Naive thymus-derived CD8-positive, alpha-beta T cell (primary cell): ENCODE results near the gene CD300E. TPM values are rescaled to one million over a fixed set of nuclear protein-coding genes. Genes with fewer than 3 reads are reported as not detected.
"Not testable (repeated sequence)": the region's sequence is repeated elsewhere in the genome, so short reads cannot be mapped to it uniquely, and the experiment has no call there.

Source experiments
- ATAC-seq, 2 donors: fragments of 150-1000 bp; cut with Tn5 transposase in 1 of 2; sonication (Bioruptor Pico), chemical (Tn5 transposase) in 1 of 2; 1 replicate in 1 of 2; 2 replicates in 1 of 2; pipeline ENCODE4 v1.10.0; 2021; ENCODE audit warnings: mild to moderate bottlenecking in 2 of 2, moderate library complexity in 2 of 2
- POLR2A ChIA-PET: fragments of 350-600 bp; sonication (Branson Sonifier 250); formaldehyde crosslinking; loops from one replicate; lab custom pipeline; 2021; ENCODE audit warnings: antibody characterized with exemption; lab: Charles Lee
- DNase-seq, 10 donors: peaks; one replicate each; pipeline versions ENCODE4 v3.0.0 to v3.0.0-alpha.2; 2020 to 2022
- H3K27ac Mint-ChIP-seq, 10 donors: one replicate each; pipeline ENCODE4 v1.8.0; 2020 to 2022; ENCODE audit warnings: mild to moderate bottlenecking in 10 of 10, mixed read lengths in 10 of 10, moderate library complexity in 4 of 10, inconsistent platforms in 1 of 10
- H3K27me3 Mint-ChIP-seq, 5 donors: one replicate each; pipeline ENCODE4 v1.8.0; 2021 to 2022; ENCODE audit warnings: mixed read lengths in 5 of 5
- H3K36me3 Mint-ChIP-seq, 3 donors: one replicate each; pipeline ENCODE4 v1.8.0; 2020 to 2022; ENCODE audit warnings: mixed read lengths in 3 of 3, mild to moderate bottlenecking in 2 of 3, inconsistent platforms in 1 of 3
- H3K4me1 Mint-ChIP-seq, 4 donors: one replicate each; pipeline ENCODE4 v1.8.0; 2021 to 2022; ENCODE audit warnings: mixed read lengths in 4 of 4
- H3K4me3 Mint-ChIP-seq, 10 donors: one replicate each; pipeline ENCODE4 v1.8.0; 2020 to 2022; ENCODE audit warnings: mild to moderate bottlenecking in 10 of 10, mixed read lengths in 10 of 10, moderate library complexity in 6 of 10, inconsistent platforms in 1 of 10
- H3K9me3 Mint-ChIP-seq, 9 donors: one replicate each; pipeline ENCODE4 v1.8.0; 2020 to 2022; ENCODE audit warnings: mixed read lengths in 9 of 9, mild to moderate bottlenecking in 3 of 9, inconsistent platforms in 1 of 9, moderate library complexity in 1 of 9
- polyA plus RNA-seq, 3 donors: library from polyadenylated mRNA; unstranded; fragments of 300-500 nt; fragmentation: Illumina TruSeq; gene quantifications; one replicate each; pipeline ENCODE4 v1.2.3, GENCODE V29; 2021
- total RNA-seq, 8 experiments: library from RNA in 2 of 8; stranded (reverse) in 2 of 8; gene quantifications; one replicate each; pipeline ENCODE4 v1.2.3 and lab custom pipeline; 2021 to 2026

The CD300E gene
- total and polyA plus RNA-seq, 5 experiments from 2014 or later: 0.06 TPM; not detected in 4

- Mint-ChIP-seq H3K27ac (peak overlapping the region in 1 of 10 donors; percentile 14), H3K4me3 (no peak overlapping the region), H3K36me3 (no peaks in the 10 kb centered on the region), H3K4me1 (peaks cover 0 to 42% (median 2%) of the 10 kb centered on the region in 4 donors), H3K9me3 (no peaks in the 10 kb centered on the region), H3K27me3 (peaks cover 18 to 42% (median 37%) of the 10 kb centered on the region in 5 donors)
- ATAC-seq (no peak), DNase-seq (no peak)
- POLR2A ChIA-PET: no interaction called here
These were observed 21.5 kb upstream of the CD300E start for GRCh38 chr17:74645010-74645409.

DNA sequence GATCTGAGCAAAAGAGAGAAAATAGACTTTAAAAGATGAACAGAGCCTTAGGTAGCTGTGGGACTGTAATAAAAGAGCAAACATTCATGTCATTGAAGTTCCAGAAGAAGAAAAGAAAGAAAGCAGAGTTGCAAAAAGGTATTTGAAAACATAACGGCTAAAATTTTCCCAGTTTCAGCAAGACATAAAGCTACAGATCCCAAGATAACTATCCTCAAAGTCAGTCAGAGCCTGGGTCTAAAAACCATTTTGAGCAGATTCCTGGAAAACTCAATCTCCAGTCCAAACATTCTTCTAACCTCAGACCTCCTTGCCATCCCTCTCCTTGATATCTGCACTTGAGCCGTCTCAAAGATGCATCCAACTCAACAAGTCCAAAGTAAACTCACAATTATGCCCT is 20.9 kb upstream of the CD300E start:
- Mint-ChIP-seq H3K4me3 (no peak overlapping the region), H3K4me1 (peaks cover 2 to 48% (median 8%) of the 10 kb centered on the region in 4 donors), H3K9me3 (no peaks in the 10 kb centered on the region), H3K36me3 (no peaks in the 10 kb centered on the region), H3K27ac (peak overlapping the region in 1 of 10 donors; percentile 14), H3K27me3 (peaks cover 15 to 42% (median 37%) of the 10 kb centered on the region in 5 donors)
- POLR2A ChIA-PET: no interaction called here
- DNase-seq (no peak), ATAC-seq (no peak)

GRCh38 chr17:74643826-74644225 is 20.3 kb upstream of the CD300E start:
- POLR2A ChIA-PET: no interaction called here
- Mint-ChIP-seq H3K36me3 (no peaks in the 10 kb centered on the region), H3K27me3 (peaks cover 13 to 42% (median 35%) of the 10 kb centered on the region in 5 donors), H3K4me3 (no peak overlapping the region), H3K27ac (no peak overlapping the region), H3K4me1 (peaks cover 2 to 54% (median 11%) of the 10 kb centered on the region in 4 donors), H3K9me3 (no peaks in the 10 kb centered on the region)
- DNase-seq: no peak
- ATAC-seq: no peak

DNA sequence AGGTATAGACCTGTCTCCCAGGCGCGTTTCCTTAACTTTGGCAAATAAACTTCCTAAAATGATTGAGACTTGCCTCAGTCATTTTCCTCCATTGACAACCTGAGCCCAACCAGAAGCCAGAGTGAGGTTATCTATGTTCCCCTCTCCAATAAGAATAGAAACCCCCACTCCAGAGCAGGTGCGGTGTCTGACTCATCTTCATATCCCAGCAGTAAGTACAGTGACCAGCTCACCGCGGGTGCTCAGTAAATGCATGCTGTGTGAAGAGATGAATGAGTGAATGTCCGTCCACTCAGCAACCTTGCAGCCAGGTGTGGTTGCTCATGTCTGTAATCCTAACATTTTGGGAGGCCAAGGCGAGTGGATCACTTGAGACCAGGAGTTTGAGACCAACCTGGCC is 19.5 kb upstream of the CD300E start:
- no peak for ATAC-seq
- peak overlapping the region in 1 of 10 donors; percentile 30 for H3K27ac Mint-ChIP-seq

DNA sequence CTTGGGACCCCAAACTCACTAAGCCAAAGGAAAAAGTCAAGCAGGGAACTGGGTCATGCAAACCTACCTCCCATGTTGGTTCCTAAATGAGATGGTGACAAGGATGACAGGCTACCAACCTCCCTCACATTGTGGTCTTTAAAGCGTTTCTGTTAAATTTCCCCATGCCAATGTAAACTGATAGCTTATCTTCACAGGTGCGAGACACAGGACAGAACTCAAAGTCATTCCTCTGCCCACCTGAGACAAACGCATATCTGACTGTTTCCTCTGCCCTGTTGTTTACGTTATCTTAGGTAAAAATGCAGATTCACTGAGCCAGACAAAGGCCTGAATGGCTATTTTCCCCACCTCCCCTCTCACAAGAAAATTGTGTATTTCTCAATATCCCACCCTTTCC is 19.0 kb upstream of the CD300E start:
- DNase-seq: no peak
- peaks cover 2 to 65% (median 11%) of the 10 kb centered on the region in 4 donors for H3K4me1 Mint-ChIP-seq
- H3K9me3 Mint-ChIP-seq: no peaks in the 10 kb centered on the region
- ATAC-seq: no peak
- POLR2A ChIA-PET: no interaction called here
- H3K27me3 Mint-ChIP-seq: peaks cover 11 to 42% (median 33%) of the 10 kb centered on the region in 5 donors
- H3K4me3 Mint-ChIP-seq: no peak overlapping the region
- H3K27ac Mint-ChIP-seq: peak overlapping the region in 1 of 10 donors; percentile 58
- no peaks in the 10 kb centered on the region for H3K36me3 Mint-ChIP-seq

More for the DNA sequence above, 19.5 kb upstream of the CD300E start:
- Mint-ChIP-seq H3K9me3 (no peaks in the 10 kb centered on the region), H3K4me1 (peaks cover 2 to 61% (median 11%) of the 10 kb centered on the region in 4 donors), H3K4me3 (no peak overlapping the region), H3K27me3 (peaks cover 11 to 42% (median 33%) of the 10 kb centered on the region in 5 donors), H3K36me3 (no peaks in the 10 kb centered on the region)
- POLR2A ChIA-PET: no interaction called here
- no peak for DNase-seq

DNA sequence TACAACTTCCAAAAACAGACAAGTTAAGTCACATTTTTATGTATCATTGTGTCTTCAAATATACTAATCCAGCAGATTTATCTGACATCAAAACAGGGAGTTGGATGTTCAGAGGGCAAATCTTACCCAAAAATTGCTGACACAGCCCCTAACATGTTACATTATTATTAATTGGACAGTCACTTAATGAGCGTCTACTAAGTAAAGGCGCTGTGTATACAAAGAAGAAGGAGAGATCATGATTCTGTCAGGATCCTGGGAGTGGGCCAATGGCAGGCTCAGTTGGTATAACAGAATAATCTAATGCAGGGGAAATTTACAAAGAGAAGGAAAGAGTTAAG is 18.4 kb upstream of the CD300E start:
- Mint-ChIP-seq H3K27me3 (peaks cover 11 to 42% (median 28%) of the 10 kb centered on the region in 5 donors), H3K4me3 (peak overlapping the region in 1 of 10 donors; percentile 66), H3K27ac (peak overlapping the region in 1 of 10 donors; percentile 58), H3K9me3 (no peaks in the 10 kb centered on the region), H3K4me1 (peaks cover 2 to 69% (median 11%) of the 10 kb centered on the region in 4 donors), H3K36me3 (no peaks in the 10 kb centered on the region)
- ATAC-seq (no peak), DNase-seq (no peak)
- POLR2A ChIA-PET: no interaction called here

DNA sequence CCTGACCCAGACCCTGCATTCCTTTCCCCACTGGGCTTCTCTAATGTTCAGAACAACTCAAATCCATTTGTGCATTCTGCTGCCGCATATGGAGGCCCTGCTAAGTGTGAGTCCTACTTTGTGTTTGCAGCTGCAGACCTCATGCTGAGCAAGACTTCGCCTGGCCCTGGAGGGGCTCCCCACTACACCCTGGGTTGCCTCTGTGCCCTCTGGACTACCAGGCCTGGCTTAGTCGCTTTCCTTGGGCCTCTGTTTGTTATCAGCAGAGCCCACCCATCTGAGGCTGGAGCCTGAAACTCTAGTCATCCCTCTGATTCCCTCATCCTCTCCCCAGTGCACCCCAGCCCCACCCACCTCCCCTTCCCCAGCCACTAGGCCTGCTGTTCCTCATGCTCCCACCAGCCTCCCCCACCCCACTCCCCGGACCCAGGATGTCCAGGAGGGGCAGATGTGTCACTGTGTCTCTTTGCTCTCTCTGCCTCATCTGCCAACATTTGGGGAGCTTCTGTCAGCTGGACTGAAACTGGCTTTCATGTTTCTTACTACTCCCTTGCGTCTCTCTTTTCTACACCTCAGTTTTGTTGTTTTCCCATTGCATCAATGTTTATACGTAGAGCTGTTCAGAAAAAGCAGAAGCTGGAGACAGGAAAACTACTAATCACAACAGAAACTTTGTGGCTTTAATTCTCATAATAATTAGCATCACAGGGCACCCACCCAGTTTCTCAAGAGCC is 17.9 kb upstream of the CD300E start:
- peak overlapping the region in 1 of 10 donors; percentile 58 for H3K27ac Mint-ChIP-seq
- peaks cover 11 to 43% (median 30%) of the 10 kb centered on the region in 5 donors for H3K27me3 Mint-ChIP-seq
- ATAC-seq (no peak), DNase-seq (no peak)
- H3K4me1 Mint-ChIP-seq: peaks cover 2 to 69% (median 11%) of the 10 kb centered on the region in 4 donors
- no peaks in the 10 kb centered on the region for H3K9me3 Mint-ChIP-seq
- H3K4me3 Mint-ChIP-seq: peak overlapping the region in 2 of 10 donors; percentile 53 to 66
- POLR2A ChIA-PET: no interaction called here
- no peaks in the 10 kb centered on the region for H3K36me3 Mint-ChIP-seq

DNA sequence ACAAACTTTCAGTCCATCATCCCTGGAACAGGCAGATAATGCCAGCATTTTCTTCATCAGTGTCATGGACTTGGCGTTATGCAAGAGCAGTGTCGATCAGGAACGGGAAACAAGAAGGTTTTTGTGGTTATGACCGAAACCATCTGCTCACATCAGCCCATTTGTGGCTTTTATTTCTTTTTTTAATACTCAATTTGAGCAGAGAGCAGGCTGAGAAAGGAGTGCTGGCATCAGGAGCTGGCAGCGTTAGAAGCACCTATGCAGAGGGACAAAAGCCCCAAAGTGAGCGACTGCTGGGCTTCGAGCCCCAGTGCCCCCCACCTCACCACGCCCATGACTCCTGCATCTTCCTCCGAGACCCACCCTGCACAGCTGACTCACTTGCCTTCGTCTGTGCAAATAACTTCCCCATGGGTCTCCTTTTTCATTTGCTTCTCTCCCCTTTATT is 16.2 kb upstream of the CD300E start:
- H3K9me3 Mint-ChIP-seq: no peaks in the 10 kb centered on the region
- DNase-seq (no peak), ATAC-seq (no peak)
- H3K4me1 Mint-ChIP-seq: peaks cover 2 to 70% (median 11%) of the 10 kb centered on the region in 4 donors
- H3K27me3 Mint-ChIP-seq: peaks cover 9 to 37% (median 31%) of the 10 kb centered on the region in 5 donors
- H3K36me3 Mint-ChIP-seq: no peaks in the 10 kb centered on the region
- H3K4me3 Mint-ChIP-seq: peak overlapping the region in 1 of 10 donors; percentile 30
- POLR2A ChIA-PET: no interaction called here
- H3K27ac Mint-ChIP-seq: peak overlapping the region in 1 of 10 donors; percentile 27

GRCh38 chr17:74637926-74638325 is 14.4 kb upstream of the CD300E start:
- Mint-ChIP-seq H3K27me3 (peaks cover 5 to 31% (median 25%) of the 10 kb centered on the region in 5 donors), H3K4me1 (peaks cover 2 to 68% (median 11%) of the 10 kb centered on the region in 4 donors), H3K4me3 (no peak overlapping the region), H3K36me3 (peaks cover 0 to 2% (median 0%) of the 10 kb centered on the region in 3 donors), H3K9me3 (no peaks in the 10 kb centered on the region), H3K27ac (peak overlapping the region in 1 of 10 donors; percentile 48)
- DNase-seq: no peak
- no peak for ATAC-seq
- POLR2A ChIA-PET: no interaction called here

DNA sequence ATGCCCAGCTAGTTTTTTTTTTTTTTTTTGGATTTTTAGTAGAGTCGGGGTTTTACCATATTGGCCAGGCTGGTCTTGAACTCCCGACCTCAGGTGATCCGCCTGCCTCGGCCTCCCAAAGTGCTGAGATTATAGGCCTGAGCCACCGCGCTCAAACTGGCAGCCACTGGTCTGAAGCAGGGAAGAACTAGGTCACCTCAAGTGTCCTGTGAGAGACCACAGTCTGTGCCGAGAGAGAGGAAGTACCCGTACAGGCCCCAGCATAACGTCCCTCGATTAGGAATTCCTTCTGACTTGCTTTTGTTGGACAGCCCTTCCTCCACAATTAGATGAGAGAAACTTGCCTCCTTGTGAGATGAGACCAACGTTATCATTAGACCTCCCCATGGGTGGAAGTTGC is 13.7 kb upstream of the CD300E start:
- peaks cover 0 to 2% (median 0%) of the 10 kb centered on the region in 3 donors for H3K36me3 Mint-ChIP-seq
- no peak overlapping the region for H3K4me3 Mint-ChIP-seq
- peak overlapping the region in 1 of 10 donors; percentile 56 for H3K27ac Mint-ChIP-seq
- POLR2A ChIA-PET: no interaction called here
- peaks cover 3 to 30% (median 23%) of the 10 kb centered on the region in 5 donors for H3K27me3 Mint-ChIP-seq
- DNase-seq: no peak
- peaks cover 4 to 64% (median 12%) of the 10 kb centered on the region in 4 donors for H3K4me1 Mint-ChIP-seq
- H3K9me3 Mint-ChIP-seq: no peaks in the 10 kb centered on the region
- no peak for ATAC-seq

DNA sequence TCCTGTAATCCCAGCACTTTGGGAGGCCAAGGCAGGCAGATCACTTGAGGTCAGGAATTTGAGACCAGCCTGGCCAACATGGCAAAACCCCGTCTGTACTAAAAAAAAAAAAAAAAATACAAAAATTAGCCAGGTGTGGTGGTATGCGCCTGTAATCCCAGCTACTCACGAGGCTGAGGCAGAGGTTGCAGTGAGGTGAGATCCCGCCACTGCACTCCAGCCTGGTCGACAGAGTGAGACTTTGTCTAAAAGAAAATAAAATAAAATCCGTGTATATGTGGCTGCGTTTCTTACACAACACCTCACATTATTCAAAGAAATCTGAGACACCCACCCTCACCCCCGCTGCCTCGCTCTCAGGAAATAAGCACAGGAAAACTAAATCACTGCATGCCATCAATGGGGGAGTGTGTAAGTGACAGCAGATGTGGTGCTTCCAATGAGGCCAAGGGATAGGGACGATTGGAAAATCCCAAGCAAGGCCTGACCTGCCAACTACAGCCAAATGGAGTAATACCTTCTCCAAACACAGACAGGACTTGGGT is 13.1 kb upstream of the CD300E start:
- POLR2A ChIA-PET, ATAC-seq, H3K4me3 Mint-ChIP-seq, DNase-seq, H3K9me3 Mint-ChIP-seq, H3K36me3 Mint-ChIP-seq, H3K27ac Mint-ChIP-seq: not testable (repeated sequence)
- Mint-ChIP-seq H3K27me3 (peaks cover 3 to 23% (median 18%) of the 10 kb centered on the region in 5 donors), H3K4me1 (peaks cover 9 to 63% (median 18%) of the 10 kb centered on the region in 4 donors)

DNA sequence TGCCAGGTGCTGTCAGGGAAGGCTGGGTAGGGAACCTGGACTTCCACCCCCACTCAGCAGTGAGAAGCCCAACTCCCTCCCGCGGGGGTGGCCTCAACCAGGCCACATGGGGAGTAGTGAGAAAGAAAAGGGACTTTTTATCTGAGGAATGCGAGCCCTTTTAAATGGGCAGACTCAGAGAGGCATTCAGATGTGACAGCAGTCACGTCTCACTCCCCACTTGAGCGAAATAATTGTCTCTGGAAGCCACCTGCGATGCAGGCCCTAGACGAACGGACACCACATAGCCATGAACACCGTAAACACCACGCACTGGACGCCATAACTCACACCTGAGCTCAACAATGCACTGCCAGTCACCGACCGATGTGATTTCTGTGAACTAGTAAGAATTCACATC is 11.9 kb upstream of the CD300E start:
- ATAC-seq: no peak
- Mint-ChIP-seq H3K36me3 (peaks cover 0 to 2% (median 0%) of the 10 kb centered on the region in 3 donors), H3K4me1 (peaks cover 9 to 53% (median 19%) of the 10 kb centered on the region in 4 donors), H3K9me3 (no peaks in the 10 kb centered on the region), H3K27me3 (peaks cover 3 to 21% (median 13%) of the 10 kb centered on the region in 5 donors), H3K4me3 (no peak overlapping the region), H3K27ac (no peak overlapping the region)
- POLR2A ChIA-PET: interaction anchor here (0.7 kb wide), 1 partner anchor 17 kb away, joined by 3 read pairs; no protein-coding TSS in a partner anchor
- DNase-seq: no peak

DNA sequence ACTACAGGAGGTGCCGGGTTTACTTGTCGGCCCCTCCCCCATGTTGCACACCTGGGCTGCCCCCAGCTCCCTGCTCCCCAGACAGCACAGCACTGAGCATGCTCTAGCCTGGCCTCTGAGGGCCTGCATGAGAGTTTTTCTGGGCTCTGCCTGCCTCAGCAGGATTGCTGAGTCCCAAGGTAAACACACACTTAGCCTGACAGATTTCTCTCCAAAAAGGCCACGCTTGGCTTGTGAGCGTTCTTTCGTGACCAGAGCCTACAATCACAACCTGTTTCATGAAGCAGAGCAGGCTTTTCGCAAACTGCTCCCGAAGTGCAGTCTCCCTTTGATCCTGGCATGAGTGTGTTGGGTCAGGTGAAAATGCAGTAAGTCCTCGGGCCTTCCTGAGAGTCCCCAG is 9.8 kb upstream of the CD300E start:
- ATAC-seq: no peak
- Mint-ChIP-seq H3K9me3 (peaks cover 0 to 3% (median 0%) of the 10 kb centered on the region in 9 donors), H3K4me3 (no peak overlapping the region), H3K4me1 (peaks cover 5 to 35% (median 10%) of the 10 kb centered on the region in 4 donors), H3K27ac (peak overlapping the region in 1 of 10 donors; percentile 24), H3K36me3 (peaks cover 0 to 2% (median 0%) of the 10 kb centered on the region in 3 donors), H3K27me3 (peaks cover 7 to 34% (median 19%) of the 10 kb centered on the region in 5 donors)
- POLR2A ChIA-PET: no interaction called here
- no peak for DNase-seq
